Ascending aorta (tissue), 2 donors: ENCODE results near the gene FLRT1. TPM values are rescaled to one million over a fixed set of nuclear protein-coding genes. Genes with fewer than 3 reads are reported as not detected.

Source experiments
- DNase-seq, 2 donors: peaks; one replicate each; pipeline ENCODE4 v3.0.0-alpha.2; 2019; ENCODE audit warnings: low spot score in 2 of 2
- H3K27ac ChIP-seq, 2 donors: fragments of 200-600 bp; sonication (generic); one replicate each; pipeline ENCODE4 v1.5.1; 2016 to 2017; ENCODE audit warnings: mild to moderate bottlenecking in 1 of 2
- H3K27me3 ChIP-seq: fragments of 200-600 bp; sonication (generic); one replicate; pipeline ENCODE4 v1.5.1; 2017
- H3K36me3 ChIP-seq, 2 donors: fragments of 200-600 bp; sonication (generic); one replicate each; pipeline ENCODE4 v1.5.1; 2016
- H3K4me1 ChIP-seq, 2 donors: fragments of 200-600 bp; sonication (generic); one replicate each; pipeline ENCODE4 v1.5.1; 2016 to 2017; ENCODE audit warnings: mild to moderate bottlenecking in 1 of 2
- H3K4me3 ChIP-seq, 2 donors: fragments of 200-600 bp; sonication (generic); one replicate each; pipeline ENCODE4 v1.5.1; 2016 to 2017; ENCODE audit warnings: mild to moderate bottlenecking in 1 of 2
- H3K9me3 ChIP-seq, 2 donors: fragments of 200-600 bp; sonication (generic); one replicate each; pipeline ENCODE4 v1.5.1; 2016
- CTCF ChIP-seq, 3 experiments: fragments of 200-600 bp in 2 of 3; fragments of 450-650 bp in 1 of 3; sonication (generic) in 2 of 3; IDR thresholded peaks; one replicate each; pipeline ENCODE4 v1.5.1; 2016 to 2019; ENCODE audit warnings: antibody characterized with exemption in 3 of 3, mild to moderate bottlenecking in 1 of 3, moderate library complexity in 1 of 3
- intact Hi-C: fragments of 100-400 bp; cut with DNase I; formaldehyde crosslinking; loops from one replicate; pipeline ENCODE4 v1.15.1; 2023
- total RNA-seq: library from RNA; depleted of rRNA; stranded (reverse); fragments of >200 nt; gene quantifications from one replicate; pipeline ENCODE4 v1.1.0, GENCODE V29; 2016

The FLRT1 gene
- total RNA-seq, 1 donor from 2014 or later, result 10.3 TPM

- TF ChIP-seq CTCF (IDR thresholded peaks at IDR 0.05), result no peak
- intact Hi-C loops, result no loop called here
- Histone ChIP-seq H3K9me3 (no peaks in the 10 kb centered on the region), H3K4me3 (no peak overlapping the region), H3K27me3 (no peaks in the 10 kb centered on the region), H3K27ac (no peak overlapping the region), H3K4me1 (no peaks in the 10 kb centered on the region), H3K36me3 (no peaks in the 10 kb centered on the region)
- DNase-seq, result no peak
Observed at GRCh38 chr11:64078284-64078683, 42.6 kb downstream of the FLRT1 start.

- H3K27ac ChIP-seq, result no peak overlapping the region
- no peaks in the 10 kb centered on the region for H3K9me3 ChIP-seq
- H3K27me3 ChIP-seq, result no peaks in the 10 kb centered on the region
- H3K36me3 ChIP-seq, result no peaks in the 10 kb centered on the region
- no peak for TF ChIP-seq CTCF (IDR thresholded peaks at IDR 0.05)
- H3K4me3 ChIP-seq, result no peak overlapping the region
- intact Hi-C loops, result no loop called here
- no peak for DNase-seq
- H3K4me1 ChIP-seq, result no peaks in the 10 kb centered on the region
Observed at GRCh38 chr11:64078905-64079304, 43.2 kb downstream of the FLRT1 start.

- TF ChIP-seq CTCF (IDR thresholded peaks at IDR 0.05), result no peak
- DNase-seq, result no peak
- Histone ChIP-seq H3K27ac (no peak overlapping the region), H3K4me1 (no peaks in the 10 kb centered on the region), H3K4me3 (no peak overlapping the region), H3K9me3 (no peaks in the 10 kb centered on the region), H3K36me3 (no peaks in the 10 kb centered on the region), H3K27me3 (no peaks in the 10 kb centered on the region)
- intact Hi-C loops, result no loop called here
Observed at GRCh38 chr11:64080390-64080789, 44.7 kb downstream of the FLRT1 start.

- no peaks in the 10 kb centered on the region for H3K9me3 ChIP-seq
- no peak for DNase-seq
- no peaks in the 10 kb centered on the region for H3K27me3 ChIP-seq
- H3K4me3 ChIP-seq, result no peak overlapping the region
- intact Hi-C loops, result no loop called here
- no peak overlapping the region for H3K27ac ChIP-seq
- no peaks in the 10 kb centered on the region for H3K4me1 ChIP-seq
- TF ChIP-seq CTCF (IDR thresholded peaks at IDR 0.05), result no peak
- H3K36me3 ChIP-seq, result no peaks in the 10 kb centered on the region
Observed at GRCh38 chr11:64081745-64082442, 46.2 kb downstream of the FLRT1 start.

- intact Hi-C loops, result no loop called here
- no peak for TF ChIP-seq CTCF (IDR thresholded peaks at IDR 0.05)
- DNase-seq, result no peak
- H3K27me3 ChIP-seq, result no peaks in the 10 kb centered on the region
- H3K36me3 ChIP-seq, result no peaks in the 10 kb centered on the region
- H3K27ac ChIP-seq, result no peak overlapping the region
- H3K4me3 ChIP-seq, result no peak overlapping the region
- no peaks in the 10 kb centered on the region for H3K9me3 ChIP-seq
- no peaks in the 10 kb centered on the region for H3K4me1 ChIP-seq
Observed at GRCh38 chr11:64083398-64084080, 47.8 kb downstream of the FLRT1 start.
